BJ (cell line): ENCODE data around the gene LMBRD2. TPM values are rescaled to one million over a fixed set of nuclear protein-coding genes. Genes with fewer than 3 reads are reported as not detected.
A peak's percentile ranks its signal among the peaks of the same experiment; 100 is the strongest.

Experiments used
- CTCF ChIA-PET: fragments of 350-600 bp; formaldehyde crosslinking; extraction: SDS; loops from one replicate; lab custom pipeline; 2021; ENCODE audit warnings: antibody characterized with exemption, inconsistent platforms; lab: Yijun Ruan, JAX
- POLR2A ChIA-PET: fragments of 300-600 bp; sonication (Branson Sonifier 250); formaldehyde crosslinking; extraction: SDS; loops from one replicate; lab custom pipeline; 2021; ENCODE audit warnings: antibody characterized with exemption; lab: Charles Lee
- DNase-seq: peaks from one replicate; pipeline ENCODE4 v3.0.0-alpha.2; 2011; ENCODE audit warnings: low read depth
- H3K27me3 ChIP-seq: 2 replicates; pipeline ENCODE4 v1.6.0; 2011; ENCODE audit warnings: low read length; ENCODE audit not compliant: control insufficient read depth, insufficient read depth
- H3K36me3 ChIP-seq: 2 replicates; pipeline ENCODE4 v1.5.1; 2011; ENCODE audit warnings: low read length; ENCODE audit not compliant: control insufficient read depth, insufficient read depth
- H3K4me3 ChIP-seq: 2 replicates; pipeline ENCODE4 v1.5.1; 2011; ENCODE audit warnings: low read depth, mild to moderate bottlenecking, control low read depth, low read length
- polyA plus RNA-seq: library from polyadenylated mRNA; depleted of rRNA; stranded (reverse); fragments of >200 nt; gene quantifications from 2 replicates; pipeline ENCODE4 v1.2.3, GENCODE V29; 2011; rRNA removed
- small RNA-seq: library from RNA; depleted of rRNA; stranded (forward); fragments of <200 nt; gene quantifications from one replicate; pipeline ENCODE3, GENCODE V24; 2012; ENCODE audit warnings: low replicate concordance, low read depth; ENCODE audit not compliant: insufficient read length
- TF ChIP-seq, protein P1 (sequence below): IDR thresholded peaks from 2 replicates; pipeline ENCODE4 v1.5.1; 2011; ENCODE audit warnings: low read depth, mild to moderate bottlenecking, control low read depth, inconsistent platforms, low read length, moderate library complexity; ENCODE audit not compliant: insufficient read depth

Gene LMBRD2
- polyA plus RNA-seq, 1 experiment = 2.6 TPM

GRCh38 chr5:36055984-36056383, 95.7 kb downstream of the LMBRD2 start:
- ChIA-PET CTCF (interaction anchor here (0.8 to 0.9 kb wide), 2 partner anchors 24 to 209 kb away, joined by 3 to 4 read pairs; no protein-coding TSS in a partner anchor), POLR2A (no interaction called here)
- DNase-seq = no peak
- TF ChIP-seq, protein P1, sequence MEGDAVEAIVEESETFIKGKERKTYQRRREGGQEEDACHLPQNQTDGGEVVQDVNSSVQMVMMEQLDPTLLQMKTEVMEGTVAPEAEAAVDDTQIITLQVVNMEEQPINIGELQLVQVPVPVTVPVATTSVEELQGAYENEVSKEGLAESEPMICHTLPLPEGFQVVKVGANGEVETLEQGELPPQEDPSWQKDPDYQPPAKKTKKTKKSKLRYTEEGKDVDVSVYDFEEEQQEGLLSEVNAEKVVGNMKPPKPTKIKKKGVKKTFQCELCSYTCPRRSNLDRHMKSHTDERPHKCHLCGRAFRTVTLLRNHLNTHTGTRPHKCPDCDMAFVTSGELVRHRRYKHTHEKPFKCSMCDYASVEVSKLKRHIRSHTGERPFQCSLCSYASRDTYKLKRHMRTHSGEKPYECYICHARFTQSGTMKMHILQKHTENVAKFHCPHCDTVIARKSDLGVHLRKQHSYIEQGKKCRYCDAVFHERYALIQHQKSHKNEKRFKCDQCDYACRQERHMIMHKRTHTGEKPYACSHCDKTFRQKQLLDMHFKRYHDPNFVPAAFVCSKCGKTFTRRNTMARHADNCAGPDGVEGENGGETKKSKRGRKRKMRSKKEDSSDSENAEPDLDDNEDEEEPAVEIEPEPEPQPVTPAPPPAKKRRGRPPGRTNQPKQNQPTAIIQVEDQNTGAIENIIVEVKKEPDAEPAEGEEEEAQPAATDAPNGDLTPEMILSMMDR = no peak
- H3K27me3 ChIP-seq = no peaks in the 10 kb centered on the region; the same call in 1 of the 2 replicates
- H3K4me3 ChIP-seq = no peak overlapping the region
- H3K36me3 ChIP-seq = no peaks in the 10 kb centered on the region

- TF ChIP-seq, protein P1 = no peak
- POLR2A ChIA-PET = interaction anchor here (0.7 kb wide), 1 partner anchor 102 kb away, joined by 4 read pairs; no protein-coding TSS in a partner anchor
- no peaks in the 10 kb centered on the region; the same call in 1 of the 2 replicates for H3K27me3 ChIP-seq
- no peak for DNase-seq
- no peaks in the 10 kb centered on the region for H3K36me3 ChIP-seq
- CTCF ChIA-PET = no interaction called here
- no peak overlapping the region for H3K4me3 ChIP-seq
Observed at GRCh38 chr5:36054647-36055046, 97.0 kb downstream of the LMBRD2 start.

DNA sequence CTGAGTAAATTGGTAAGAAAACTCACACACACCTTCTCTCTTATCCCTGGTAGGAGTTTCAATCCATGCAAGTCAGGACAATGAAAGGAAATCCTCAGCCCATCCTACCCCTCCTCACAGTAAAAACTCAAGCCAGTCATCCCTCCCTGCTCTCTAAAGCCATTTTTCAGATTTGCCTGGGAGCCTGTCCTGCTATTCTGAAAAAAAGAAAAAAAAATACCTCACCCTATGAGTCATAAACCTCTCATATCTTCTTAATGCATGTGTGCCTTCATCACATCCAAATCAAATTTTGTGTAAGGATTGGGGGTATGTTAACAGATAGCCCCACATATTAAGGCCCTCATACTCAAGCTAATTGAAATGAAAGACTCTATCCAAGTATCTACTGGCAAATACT, 99.1 kb downstream of the LMBRD2 start:
- Histone ChIP-seq H3K4me3 (no peak overlapping the region), H3K36me3 (no peaks in the 10 kb centered on the region), H3K27me3 (no peaks in the 10 kb centered on the region; the same call in 1 of the 2 replicates)
- POLR2A ChIA-PET = no interaction called here
- TF ChIP-seq, protein P1 = no peak
- DNase-seq = no peak
- CTCF ChIA-PET = no interaction called here

GRCh38 chr5:36049949-36050348, 101.7 kb downstream of the LMBRD2 start:
- Histone ChIP-seq H3K27me3 (no peaks in the 10 kb centered on the region; the same call in 1 of the 2 replicates), H3K36me3 (no peaks in the 10 kb centered on the region), H3K4me3 (no peak overlapping the region)
- POLR2A ChIA-PET = no interaction called here
- CTCF ChIA-PET = no interaction called here
- TF ChIP-seq, protein P1 = no peak
- no peak for DNase-seq

Small RNAs within 50 kb of the gene (small RNA-seq; reads per million reads assigned to genes)
- not detected for gene AC016612.1
- gene MIR580 = 8.6 reads per million, percentile 74 among the genes with 10 or more reads in this experiment
- gene RNU6-1305P = not detected

Other genes starting within 250 kb of the LMBRD2 start
- gene CAPSL, start 213.3 kb downstream of the LMBRD2 start, polyA plus RNA-seq = 0.18 and 0.27 TPM in 2 replicates
- not detected in 2 replicates for gene UGT3A1, start 160.5 kb downstream of the LMBRD2 start, polyA plus RNA-seq
- gene UGT3A2, start 85.0 kb downstream of the LMBRD2 start, polyA plus RNA-seq = not detected in 2 replicates
- 22.0 and 30.7 TPM in 2 replicates for gene SKP2, start 224 bp upstream of the LMBRD2 start, polyA plus RNA-seq
- gene NADK2, start 90.0 kb upstream of the LMBRD2 start, polyA plus RNA-seq = 7.2 and 13.5 TPM in 2 replicates
- gene RANBP3L, start 150.0 kb upstream of the LMBRD2 start, polyA plus RNA-seq = not detected in 2 replicates